ENCODE results near the gene ABCA3. TPM values are rescaled to one million over a fixed set of nuclear protein-coding genes. Genes with fewer than 3 reads are reported as not detected.
"Not testable (repeated sequence)": the region's sequence is repeated elsewhere in the genome, so short reads cannot be mapped to it uniquely, and the experiment has no call there.

Gene ABCA3
- 7.4 TPM for total RNA-seq
- long read RNA-seq, full-length matches to known transcripts: 1 of 13 reads
- long read RNA-seq, partial matches to known transcripts: 7 of 13 reads
- long read RNA-seq, other reads (novel, unspliced or antisense): 5 of 13 reads

- ATAC-seq (peak; percentile 98), DNase-seq (ENCODE audit: missing footprints) (peak; percentile 95)
- intact Hi-C loops (cut with DNase I): loop anchor here (2.0 kb wide), 2 partner anchors 82 to 160 kb away; no protein-coding TSS in a partner anchor
Observed at GRCh38 chr16:2340564-2341455, at the start of gene ABCA3. Gene ABCA3 (minus strand): TSS chr16:2340728. CDS start chr16:2326466, 14,262 bp downstream.

- no peak for DNase-seq (ENCODE audit: missing footprints)
- no peak for ATAC-seq
- intact Hi-C loops (cut with DNase I): no loop called here
Observed at GRCh38 chr16:2388875-2389433, 48.4 kb upstream of the ABCA3 start.

GRCh38 chr16:2388139-2388874 lies 47.8 kb upstream of the ABCA3 start:
- no peak for DNase-seq (ENCODE audit: missing footprints)

GRCh38 chr16:2386990-2387389 lies 46.5 kb upstream of the ABCA3 start:
- DNase-seq (ENCODE audit: missing footprints) (no peak), ATAC-seq (no peak)
- intact Hi-C loops (cut with DNase I): no loop called here

More at GRCh38 chr16:2388139-2388874, 47.8 kb upstream of the ABCA3 start:
- intact Hi-C loops (cut with DNase I): no loop called here
- no peak for ATAC-seq

- DNase-seq (ENCODE audit: missing footprints); intact Hi-C loops (cut with DNase I); ATAC-seq: not testable (repeated sequence)
Observed at GRCh38 chr16:2385982-2386381, 45.5 kb upstream of the ABCA3 start.

- ATAC-seq: no peak
- intact Hi-C loops (cut with DNase I): no loop called here
- no peak for DNase-seq (ENCODE audit: missing footprints)
Observed at GRCh38 chr16:2385190-2385836, 44.8 kb upstream of the ABCA3 start.

GRCh38 chr16:2384426-2384825 lies 43.9 kb upstream of the ABCA3 start:
- no peak for DNase-seq (ENCODE audit: missing footprints)
- ATAC-seq: no peak
- intact Hi-C loops (cut with DNase I): no loop called here

- intact Hi-C loops (cut with DNase I): no loop called here
- DNase-seq (ENCODE audit: missing footprints): no peak
- ATAC-seq: no peak
Observed at GRCh38 chr16:2383501-2383900, 43.0 kb upstream of the ABCA3 start.

GRCh38 chr16:2374644-2375043 lies 34.1 kb upstream of the ABCA3 start:
- ATAC-seq (no peak), DNase-seq (ENCODE audit: missing footprints) (no peak)
- intact Hi-C loops (cut with DNase I): no loop called here

- no peak for DNase-seq (ENCODE audit: missing footprints)
- no peak for ATAC-seq
- intact Hi-C loops (cut with DNase I): no loop called here
Observed at GRCh38 chr16:2373176-2373575, 32.6 kb upstream of the ABCA3 start.

- no peak for DNase-seq (ENCODE audit: missing footprints)
- ATAC-seq: no peak
- intact Hi-C loops (cut with DNase I): no loop called here
Observed at GRCh38 chr16:2372684-2373083, 32.2 kb upstream of the ABCA3 start.

GRCh38 chr16:2371421-2371820 lies 30.9 kb upstream of the ABCA3 start:
- ATAC-seq: no peak
- no peak for DNase-seq (ENCODE audit: missing footprints)
- intact Hi-C loops (cut with DNase I): no loop called here

GRCh38 chr16:2370721-2371120 lies 30.2 kb upstream of the ABCA3 start:
- ATAC-seq (no peak), DNase-seq (ENCODE audit: missing footprints) (no peak)
- intact Hi-C loops (cut with DNase I): no loop called here

GRCh38 chr16:2366660-2367309 lies 26.3 kb upstream of the ABCA3 start:
- intact Hi-C loops (cut with DNase I): no loop called here

GRCh38 chr16:2365397-2366294 lies 25.1 kb upstream of the ABCA3 start:
- no peak for ATAC-seq
- intact Hi-C loops (cut with DNase I): no loop called here

More at GRCh38 chr16:2366660-2367309, 26.3 kb upstream of the ABCA3 start:
- DNase-seq (ENCODE audit: missing footprints) (no peak), ATAC-seq (no peak)

GRCh38 chr16:2364638-2365210 lies 24.2 kb upstream of the ABCA3 start:
- intact Hi-C loops (cut with DNase I): no loop called here
- DNase-seq (ENCODE audit: missing footprints): no peak
- no peak for ATAC-seq

More at GRCh38 chr16:2365397-2366294, 25.1 kb upstream of the ABCA3 start:
- DNase-seq (ENCODE audit: missing footprints): no peak

- ATAC-seq: no peak
- intact Hi-C loops (cut with DNase I): no loop called here
- no peak for DNase-seq (ENCODE audit: missing footprints)
Observed at GRCh38 chr16:2362218-2362617, 21.7 kb upstream of the ABCA3 start.
